Activated CD8-positive, alpha-beta T cell treated with anti-CD3 and anti-CD28 coated beads for 36 hours (primary cell): ENCODE data around the gene ITIH5. TPM values are rescaled to one million over a fixed set of nuclear protein-coding genes. Genes with fewer than 3 reads are reported as not detected.

Experiments used
- ATAC-seq: fragments of 200-7000 bp; cut with Tn5 transposase; one replicate; pipeline ENCODE4 v1.10.0; 2021; ENCODE audit warnings: mild to moderate bottlenecking, moderate library complexity
- CTCF ChIA-PET: fragments of 350-600 bp; sonication (Branson Sonifier 250); formaldehyde crosslinking; loops from one replicate; lab custom pipeline; 2021; ENCODE audit warnings: antibody characterized with exemption; lab: Charles Lee
- POLR2A ChIA-PET: fragments of 350-600 bp; sonication (Branson Sonifier 250); formaldehyde crosslinking; loops from one replicate; lab custom pipeline; 2021; ENCODE audit warnings: antibody characterized with exemption; lab: Charles Lee
- DNase-seq: peaks from one replicate; pipeline ENCODE4 v3.0.0-alpha.2; 2020
- H3K27ac Mint-ChIP-seq: one replicate; pipeline ENCODE4 v1.8.0; 2021; ENCODE audit warnings: mild to moderate bottlenecking, mixed read lengths
- H3K27me3 Mint-ChIP-seq: one replicate; pipeline ENCODE4 v1.8.0; 2021; ENCODE audit warnings: mixed read lengths
- H3K36me3 Mint-ChIP-seq: one replicate; pipeline ENCODE4 v1.8.0; 2021; ENCODE audit warnings: low read depth, mixed read lengths
- H3K4me1 Mint-ChIP-seq: one replicate; pipeline ENCODE4 v1.8.0; 2021; ENCODE audit warnings: low read depth, mixed read lengths
- H3K4me3 Mint-ChIP-seq: one replicate; pipeline ENCODE4 v1.8.0; 2021; ENCODE audit warnings: mild to moderate bottlenecking, moderate library complexity, mixed read lengths
- H3K9me3 Mint-ChIP-seq: one replicate; pipeline ENCODE4 v1.8.0; 2021; ENCODE audit warnings: mixed read lengths
- intact Hi-C: fragments of 100-400 bp; cut with micrococcal nuclease; formaldehyde crosslinking; loops from one replicate; pipeline ENCODE4 v1.10.0; 2022
- total RNA-seq, 2 experiments: library from RNA; stranded (reverse); gene quantifications; one replicate each; pipeline ENCODE4 v1.2.3, GENCODE V29; 2021
- TF ChIP-seq, protein P1 (sequence below): fragments of 200-600 bp; IDR thresholded peaks from one replicate; pipeline ENCODE4 v1.8.0; 2022; ENCODE audit warnings: antibody characterized with exemption, mild to moderate bottlenecking

ITIH5 gene
- total RNA-seq, 2 experiments from 2014 or later, result not detected

DNA sequence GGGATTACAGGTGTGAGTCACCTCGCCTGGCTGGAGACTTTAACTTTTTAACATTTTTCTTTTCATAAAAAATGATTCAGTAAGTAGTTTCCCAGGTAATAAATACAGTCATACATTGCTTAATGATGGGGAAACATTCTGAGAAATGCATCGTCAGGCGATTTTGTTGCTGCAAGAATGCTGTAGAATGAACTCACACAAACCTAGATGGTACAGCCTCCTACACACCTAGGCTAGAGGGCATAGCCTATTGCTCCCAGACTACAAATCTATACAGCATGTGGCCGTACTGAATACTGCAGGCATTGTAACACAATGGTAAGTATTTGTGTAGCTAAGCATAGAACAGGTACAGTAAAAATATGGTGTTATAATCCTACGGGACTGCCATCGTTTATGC lies 147.4 kb downstream of the ITIH5 start:
- H3K4me1 Mint-ChIP-seq, result peaks cover 20% of the 10 kb centered on the region
- DNase-seq (no peak), ATAC-seq (peak; percentile 47)
- TF ChIP-seq, protein P1, sequence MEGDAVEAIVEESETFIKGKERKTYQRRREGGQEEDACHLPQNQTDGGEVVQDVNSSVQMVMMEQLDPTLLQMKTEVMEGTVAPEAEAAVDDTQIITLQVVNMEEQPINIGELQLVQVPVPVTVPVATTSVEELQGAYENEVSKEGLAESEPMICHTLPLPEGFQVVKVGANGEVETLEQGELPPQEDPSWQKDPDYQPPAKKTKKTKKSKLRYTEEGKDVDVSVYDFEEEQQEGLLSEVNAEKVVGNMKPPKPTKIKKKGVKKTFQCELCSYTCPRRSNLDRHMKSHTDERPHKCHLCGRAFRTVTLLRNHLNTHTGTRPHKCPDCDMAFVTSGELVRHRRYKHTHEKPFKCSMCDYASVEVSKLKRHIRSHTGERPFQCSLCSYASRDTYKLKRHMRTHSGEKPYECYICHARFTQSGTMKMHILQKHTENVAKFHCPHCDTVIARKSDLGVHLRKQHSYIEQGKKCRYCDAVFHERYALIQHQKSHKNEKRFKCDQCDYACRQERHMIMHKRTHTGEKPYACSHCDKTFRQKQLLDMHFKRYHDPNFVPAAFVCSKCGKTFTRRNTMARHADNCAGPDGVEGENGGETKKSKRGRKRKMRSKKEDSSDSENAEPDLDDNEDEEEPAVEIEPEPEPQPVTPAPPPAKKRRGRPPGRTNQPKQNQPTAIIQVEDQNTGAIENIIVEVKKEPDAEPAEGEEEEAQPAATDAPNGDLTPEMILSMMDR, result no peak
- H3K27me3 Mint-ChIP-seq, result no peaks in the 10 kb centered on the region
- H3K27ac Mint-ChIP-seq, result no peak overlapping the region
- H3K4me3 Mint-ChIP-seq, result no peak overlapping the region
- ChIA-PET POLR2A (no interaction called here), CTCF (interaction anchor here (1.0 to 1.5 kb wide), 2 partner anchors 167 to 599 kb away, joined by 3 read pairs; no protein-coding TSS in a partner anchor)
- H3K9me3 Mint-ChIP-seq, result peaks cover 3% of the 10 kb centered on the region
- no peaks in the 10 kb centered on the region for H3K36me3 Mint-ChIP-seq
- intact Hi-C loops, result no loop called here

DNA sequence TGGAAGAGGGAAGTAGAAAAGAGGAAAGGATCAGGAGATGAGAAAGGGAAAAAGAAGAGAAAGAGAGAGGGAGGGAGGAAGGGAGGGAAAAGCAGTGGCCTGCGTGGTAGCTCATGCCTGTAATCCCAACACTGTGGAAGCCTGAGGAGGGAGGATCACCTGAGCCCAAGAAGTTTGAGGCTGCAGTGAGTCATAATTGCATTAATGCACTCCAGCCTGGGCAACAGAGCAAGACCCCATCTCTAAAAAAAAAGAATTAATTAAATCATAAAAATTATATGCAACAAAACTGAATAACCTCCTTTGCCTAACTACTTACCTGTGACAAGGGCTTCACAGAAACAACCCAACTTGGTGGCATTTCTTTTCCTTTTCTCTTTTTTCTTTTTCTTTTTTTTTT lies 148.1 kb downstream of the ITIH5 start:
- no peak overlapping the region for H3K4me3 Mint-ChIP-seq
- H3K36me3 Mint-ChIP-seq, result no peaks in the 10 kb centered on the region
- ChIA-PET POLR2A (no interaction called here), CTCF (no interaction called here)
- TF ChIP-seq, protein P1, result no peak
- no peak for ATAC-seq
- no peak for DNase-seq
- intact Hi-C loops, result no loop called here
- H3K27ac Mint-ChIP-seq, result no peak overlapping the region
- peaks cover 25% of the 10 kb centered on the region for H3K4me1 Mint-ChIP-seq
- H3K27me3 Mint-ChIP-seq, result no peaks in the 10 kb centered on the region
- peaks cover under 1% of the 10 kb centered on the region for H3K9me3 Mint-ChIP-seq

DNA sequence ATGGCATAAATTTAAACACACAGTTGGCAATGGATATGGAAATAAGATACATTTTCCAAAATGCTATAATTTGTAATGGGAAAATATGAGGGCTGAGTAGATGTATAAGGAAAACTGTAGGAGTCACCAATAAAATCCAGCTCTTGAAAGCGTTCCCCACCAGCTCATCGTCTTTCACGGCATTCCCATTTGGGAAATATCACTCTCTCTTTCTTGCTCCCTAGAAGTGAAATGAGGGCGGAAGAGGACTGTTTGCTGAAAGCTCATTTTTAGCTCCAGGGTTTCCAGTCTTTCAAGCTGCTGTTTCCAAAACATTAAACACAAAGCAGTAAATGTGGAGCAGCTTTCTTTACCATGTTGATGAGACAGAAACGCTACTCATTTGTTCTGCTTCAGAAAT lies 151.3 kb downstream of the ITIH5 start:
- ATAC-seq (no peak), DNase-seq (no peak)
- Mint-ChIP-seq H3K27ac (no peak overlapping the region), H3K4me1 (peaks cover 26% of the 10 kb centered on the region), H3K4me3 (no peak overlapping the region), H3K27me3 (no peaks in the 10 kb centered on the region), H3K9me3 (peaks cover 6% of the 10 kb centered on the region), H3K36me3 (peaks cover 4% of the 10 kb centered on the region)
- intact Hi-C loops, result no loop called here
- TF ChIP-seq, protein P1, result no peak
- CTCF ChIA-PET, result interaction anchor here (2.5 kb wide), 1 partner anchor 10 kb away, joined by 20 read pairs; no protein-coding TSS in a partner anchor
- POLR2A ChIA-PET, result no interaction called here

DNA sequence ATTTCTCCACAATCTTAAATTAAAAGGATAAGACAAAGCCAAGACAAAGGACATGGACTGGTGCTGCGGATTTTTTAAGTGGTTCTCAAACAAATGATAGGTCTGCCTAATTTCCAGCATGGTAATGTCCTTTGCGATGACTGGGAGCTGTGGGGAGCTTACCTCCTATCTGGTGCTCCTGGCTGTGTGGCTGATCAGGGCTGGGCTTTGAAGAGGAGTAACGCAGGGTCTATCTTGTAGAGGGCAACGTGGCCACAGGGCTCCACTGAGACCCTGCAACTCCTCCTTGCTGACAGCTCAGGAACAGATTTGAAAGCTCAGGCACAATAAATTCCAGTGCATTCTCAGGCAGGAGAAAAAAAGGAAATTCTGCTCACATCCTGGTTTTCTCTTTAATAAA lies 152.8 kb downstream of the ITIH5 start:
- H3K27me3 Mint-ChIP-seq, result no peaks in the 10 kb centered on the region
- CTCF ChIA-PET, result interaction anchor here (1.5 to 1.7 kb wide), 2 partner anchors 12 kb away, joined by 4 to 9 read pairs; no protein-coding TSS in a partner anchor
- TF ChIP-seq, protein P1, result no peak
- DNase-seq (no peak), ATAC-seq (no peak)
- peaks cover 17% of the 10 kb centered on the region for H3K9me3 Mint-ChIP-seq
- peaks cover 13% of the 10 kb centered on the region for H3K36me3 Mint-ChIP-seq
- peaks cover 26% of the 10 kb centered on the region for H3K4me1 Mint-ChIP-seq
- H3K27ac Mint-ChIP-seq, result no peak overlapping the region
- intact Hi-C loops, result no loop called here
- POLR2A ChIA-PET, result no interaction called here
- no peak overlapping the region for H3K4me3 Mint-ChIP-seq

DNA sequence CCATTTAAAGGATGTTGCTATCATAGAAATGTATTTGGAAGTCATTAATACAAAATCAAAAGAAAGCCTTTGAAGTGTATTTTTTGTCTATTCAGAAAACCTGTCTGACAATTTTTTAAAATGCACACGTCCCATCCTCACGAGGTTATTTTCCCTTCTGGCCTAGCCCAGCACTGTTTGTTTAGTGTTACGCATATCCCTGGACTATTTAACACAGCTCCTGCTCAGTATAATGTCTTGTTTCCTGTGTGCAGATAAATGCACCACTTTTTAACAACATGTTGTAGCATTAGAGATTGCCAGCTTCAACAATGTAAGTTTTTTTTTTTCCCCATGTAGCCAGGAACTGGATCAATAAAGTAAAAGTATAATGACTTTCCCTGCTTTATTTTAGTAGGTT lies 153.3 kb downstream of the ITIH5 start:
- intact Hi-C loops, result no loop called here
- H3K27me3 Mint-ChIP-seq, result no peaks in the 10 kb centered on the region
- peaks cover 31% of the 10 kb centered on the region for H3K4me1 Mint-ChIP-seq
- no peak for ATAC-seq
- H3K9me3 Mint-ChIP-seq, result peaks cover 22% of the 10 kb centered on the region
- no peak overlapping the region for H3K27ac Mint-ChIP-seq
- H3K4me3 Mint-ChIP-seq, result no peak overlapping the region
- ChIA-PET CTCF (interaction anchor here (1.5 to 1.7 kb wide), 2 partner anchors 11 to 12 kb away, joined by 4 to 9 read pairs; no protein-coding TSS in a partner anchor), POLR2A (no interaction called here)
- no peak for DNase-seq
- H3K36me3 Mint-ChIP-seq, result peaks cover 18% of the 10 kb centered on the region
- TF ChIP-seq, protein P1, result no peak
